ENCODE measurements around the gene PHF10. TPM values are rescaled to one million over a fixed set of nuclear protein-coding genes. Genes with fewer than 3 reads are reported as not detected.

The PHF10 gene
- total and polyA plus RNA-seq, 2 donors (not counting 1 experiment from before 2014, with no cell fraction given): 32.9 to 74.6 TPM

DNA sequence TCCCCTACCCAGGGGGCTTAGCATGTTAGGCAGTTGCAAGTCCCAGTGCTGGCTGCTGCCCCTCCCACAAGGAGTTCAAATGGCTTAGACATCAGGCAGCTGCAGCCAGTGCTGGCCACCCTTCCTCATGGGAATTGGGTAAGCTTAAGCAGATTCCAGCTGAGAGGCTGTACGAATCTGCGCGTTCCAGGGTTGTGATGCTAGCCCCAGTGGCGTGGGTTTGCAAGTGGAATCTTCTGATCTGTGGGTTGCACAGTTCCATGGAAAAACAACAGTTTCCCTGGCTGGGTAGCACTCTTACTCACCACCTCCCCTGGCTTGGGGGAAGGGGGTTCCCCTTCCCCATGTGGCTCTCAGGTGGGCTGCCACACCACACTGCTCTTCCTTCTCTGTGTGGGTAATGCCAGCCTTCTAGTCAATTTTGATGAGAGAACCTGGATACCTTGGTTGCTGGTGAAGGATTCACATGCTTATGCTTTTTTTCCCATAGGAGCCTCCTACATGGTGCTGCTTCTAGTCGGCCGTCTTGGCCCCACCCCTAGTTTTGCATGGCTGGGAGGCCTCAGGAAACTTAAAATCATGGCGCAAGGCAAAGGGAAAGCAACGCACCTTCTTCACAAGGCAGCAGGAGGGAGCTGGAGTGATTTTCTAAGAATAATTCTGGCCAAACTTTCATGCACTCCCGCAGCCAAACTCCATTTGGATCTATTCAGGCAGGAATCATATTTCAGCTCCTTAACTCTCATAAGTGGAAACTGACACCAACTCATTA lies 14.1 kb upstream of the PHF10 start:
- Histone ChIP-seq H3K4me1 (ENCODE audit: control insufficient read depth in 2 of 2, insufficient read depth in 2 of 2, low read length in 2 of 2) (no peaks in the 10 kb centered on the region), H3K27ac (ENCODE audit: low read length in 2 of 2) (no peak overlapping the region), H3K9me3 (ENCODE audit: control extremely low read depth in 1 of 3, control insufficient read depth in 2 of 3, insufficient read depth in 1 of 3, low read length in 2 of 3) (no peaks in the 10 kb centered on the region), H3K36me3 (replicated peaks in 1 of 2; ENCODE audit: control extremely low read depth in 1 of 2, control insufficient read depth in 1 of 2, extremely low read depth in 1 of 2, insufficient read depth in 2 of 2, low read length in 1 of 2) (no peaks in the 10 kb centered on the region), H3K9ac (ENCODE audit: low read length) (no peak overlapping the region), H3K79me2 (ENCODE audit: control insufficient read depth, insufficient read depth, low read length) (no peaks in the 10 kb centered on the region), H4K20me1 (ENCODE audit: control insufficient read depth, insufficient read depth, low read length, poor library complexity, severe bottlenecking) (no peaks in the 10 kb centered on the region), H3K4me3 (ENCODE audit: control extremely low read depth in 1 of 5, extremely low read depth in 1 of 5, insufficient read depth in 1 of 5, low read depth in 2 of 5, low read length in 4 of 5) (no peak overlapping the region), H3K4me2 (replicated peaks; ENCODE audit: low read depth, low read length, poor library complexity, severe bottlenecking) (no peak overlapping the region), H2AFZ (ENCODE audit: insufficient read depth, low read depth, low read length, poor library complexity, severe bottlenecking) (no peak overlapping the region), H3K27me3 (replicated peaks in 1 of 4; ENCODE audit: control extremely low read depth in 1 of 4, control insufficient read depth in 3 of 4, insufficient read depth in 4 of 4, low read length in 3 of 4) (peaks cover 0 to 5% (median 3%) of the 10 kb centered on the region in 4 experiments)
- Mint-ChIP-seq H3K27ac (no peak overlapping the region), H3K9me3 (ENCODE audit: insufficient read depth) (no peaks in the 10 kb centered on the region), H3K4me1 (no peaks in the 10 kb centered on the region), H3K4me3 (no peak overlapping the region), H3K27me3 (peaks cover 10% of the 10 kb centered on the region)
- DNase-seq: no peak
- ChIA-PET POLR2A (no interaction called here), CTCF (interaction anchor here (0.8 kb wide), 1 partner anchor 12 kb away, joined by 3 read pairs; no protein-coding TSS in a partner anchor)
- TF ChIP-seq CTCF (IDR thresholded peaks at IDR 0.05): no peak
- no peak for TF ChIP-seq EZH2 (IDR thresholded peaks at IDR 0.05; ENCODE audit: borderline replicate concordance, insufficient read depth, low read depth, low read length, poor library complexity, severe bottlenecking)
- no peak for ATAC-seq (ENCODE audit: low read depth)
- intact Hi-C loops (cut with micrococcal nuclease): no loop called here
- WGBS (ENCODE audit: insufficient coverage): 96% methylated on average over 4 of the region's 9 CpGs

DNA sequence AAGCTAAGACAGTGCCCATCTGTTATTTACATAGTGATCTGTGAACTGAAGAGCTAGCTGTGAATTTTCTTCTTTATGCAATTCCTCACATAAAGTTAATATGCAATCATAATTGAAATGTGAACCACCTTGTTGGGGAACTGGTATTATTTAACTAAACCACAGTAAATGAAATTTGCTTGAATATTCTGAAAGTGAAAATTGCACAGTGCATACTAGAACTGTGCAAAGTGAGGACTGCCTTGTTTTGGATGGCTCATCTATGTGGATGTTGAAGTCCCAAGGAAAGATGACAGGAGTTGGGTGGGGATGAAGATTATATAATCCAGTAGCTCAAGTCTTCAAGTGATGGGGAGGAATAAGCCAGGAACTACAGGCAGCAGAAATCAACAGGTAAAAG lies 5.7 kb upstream of the PHF10 start:
- Mint-ChIP-seq H3K4me3 (no peak overlapping the region), H3K4me1 (peaks cover 5% of the 10 kb centered on the region), H3K9me3 (ENCODE audit: insufficient read depth) (no peaks in the 10 kb centered on the region), H3K27ac (no peak overlapping the region), H3K27me3 (no peaks in the 10 kb centered on the region)
- intact Hi-C loops (cut with micrococcal nuclease): loop anchor here (10.0 kb wide), 1 partner anchor 565 kb away; the partner anchor contains the start of gene DLL1
- no peak overlapping the region for H3K4me2 ChIP-seq (replicated peaks; ENCODE audit: low read depth, low read length, poor library complexity, severe bottlenecking)
- no peaks in the 10 kb centered on the region for H3K36me3 ChIP-seq (replicated peaks in 1 of 2; ENCODE audit: control extremely low read depth in 1 of 2, control insufficient read depth in 1 of 2, extremely low read depth in 1 of 2, insufficient read depth in 2 of 2, low read length in 1 of 2)
- no peaks in the 10 kb centered on the region for H4K20me1 ChIP-seq (ENCODE audit: control insufficient read depth, insufficient read depth, low read length, poor library complexity, severe bottlenecking)
- TF ChIP-seq EZH2 (IDR thresholded peaks at IDR 0.05; ENCODE audit: borderline replicate concordance, insufficient read depth, low read depth, low read length, poor library complexity, severe bottlenecking) (no peak), CTCF (IDR thresholded peaks at IDR 0.05) (no peak)
- H3K27ac ChIP-seq (ENCODE audit: low read length in 2 of 2): no peak overlapping the region
- no peak overlapping the region for H3K9ac ChIP-seq (ENCODE audit: low read length)
- no peak for ATAC-seq (ENCODE audit: low read depth)
- no peak overlapping the region for H3K4me3 ChIP-seq (ENCODE audit: control extremely low read depth in 1 of 5, extremely low read depth in 1 of 5, insufficient read depth in 1 of 5, low read depth in 2 of 5, low read length in 4 of 5)
- peaks cover 3 to 5% of the 10 kb centered on the region in 2 donors for H3K4me1 ChIP-seq (ENCODE audit: control insufficient read depth in 2 of 2, insufficient read depth in 2 of 2, low read length in 2 of 2)
- H2AFZ ChIP-seq (ENCODE audit: insufficient read depth, low read depth, low read length, poor library complexity, severe bottlenecking): no peak overlapping the region
- CTCF ChIA-PET: no interaction called here
- peaks cover 0 to 2% (median 0%) of the 10 kb centered on the region in 4 experiments for H3K27me3 ChIP-seq (replicated peaks in 1 of 4; ENCODE audit: control extremely low read depth in 1 of 4, control insufficient read depth in 3 of 4, insufficient read depth in 4 of 4, low read length in 3 of 4)
- POLR2A ChIA-PET: no interaction called here
- H3K9me3 ChIP-seq (ENCODE audit: control extremely low read depth in 1 of 3, control insufficient read depth in 2 of 3, insufficient read depth in 1 of 3, low read length in 2 of 3): no peaks in the 10 kb centered on the region
- H3K79me2 ChIP-seq (ENCODE audit: control insufficient read depth, insufficient read depth, low read length): no peaks in the 10 kb centered on the region
- DNase-seq: no peak
